Ascending aorta (tissue), 2 donors: ENCODE results near the gene CCDC190. TPM values are rescaled to one million over a fixed set of nuclear protein-coding genes. Genes with fewer than 3 reads are reported as not detected.

Experiments
- DNase-seq, 2 donors: peaks; one replicate each; pipeline ENCODE4 v3.0.0-alpha.2; 2019; ENCODE audit warnings: low spot score in 2 of 2
- H3K27ac ChIP-seq, 2 donors: fragments of 200-600 bp; sonication (generic); one replicate each; pipeline ENCODE4 v1.5.1; 2016 to 2017; ENCODE audit warnings: mild to moderate bottlenecking in 1 of 2
- H3K27me3 ChIP-seq: fragments of 200-600 bp; sonication (generic); one replicate; pipeline ENCODE4 v1.5.1; 2017
- H3K36me3 ChIP-seq, 2 donors: fragments of 200-600 bp; sonication (generic); one replicate each; pipeline ENCODE4 v1.5.1; 2016
- H3K4me1 ChIP-seq, 2 donors: fragments of 200-600 bp; sonication (generic); one replicate each; pipeline ENCODE4 v1.5.1; 2016 to 2017; ENCODE audit warnings: mild to moderate bottlenecking in 1 of 2
- H3K4me3 ChIP-seq, 2 donors: fragments of 200-600 bp; sonication (generic); one replicate each; pipeline ENCODE4 v1.5.1; 2016 to 2017; ENCODE audit warnings: mild to moderate bottlenecking in 1 of 2
- H3K9me3 ChIP-seq, 2 donors: fragments of 200-600 bp; sonication (generic); one replicate each; pipeline ENCODE4 v1.5.1; 2016
- intact Hi-C: fragments of 100-400 bp; cut with DNase I; formaldehyde crosslinking; loops from one replicate; pipeline ENCODE4 v1.15.1; 2023
- total RNA-seq: library from RNA; depleted of rRNA; stranded (reverse); fragments of >200 nt; gene quantifications from one replicate; pipeline ENCODE4 v1.1.0, GENCODE V29; 2016
- TF ChIP-seq, protein P1 (sequence below), 3 experiments: fragments of 200-600 bp in 2 of 3; fragments of 450-650 bp in 1 of 3; sonication (generic) in 2 of 3; IDR thresholded peaks; one replicate each; pipeline ENCODE4 v1.5.1; 2016 to 2019; ENCODE audit warnings: antibody characterized with exemption in 3 of 3, mild to moderate bottlenecking in 1 of 3, moderate library complexity in 1 of 3

CCDC190 gene
- total RNA-seq, 1 donor from 2014 or later, result 1.9 TPM

- intact Hi-C loops, result no loop called here
- no peaks in the 10 kb centered on the region for H3K27me3 ChIP-seq
- TF ChIP-seq, protein P1, sequence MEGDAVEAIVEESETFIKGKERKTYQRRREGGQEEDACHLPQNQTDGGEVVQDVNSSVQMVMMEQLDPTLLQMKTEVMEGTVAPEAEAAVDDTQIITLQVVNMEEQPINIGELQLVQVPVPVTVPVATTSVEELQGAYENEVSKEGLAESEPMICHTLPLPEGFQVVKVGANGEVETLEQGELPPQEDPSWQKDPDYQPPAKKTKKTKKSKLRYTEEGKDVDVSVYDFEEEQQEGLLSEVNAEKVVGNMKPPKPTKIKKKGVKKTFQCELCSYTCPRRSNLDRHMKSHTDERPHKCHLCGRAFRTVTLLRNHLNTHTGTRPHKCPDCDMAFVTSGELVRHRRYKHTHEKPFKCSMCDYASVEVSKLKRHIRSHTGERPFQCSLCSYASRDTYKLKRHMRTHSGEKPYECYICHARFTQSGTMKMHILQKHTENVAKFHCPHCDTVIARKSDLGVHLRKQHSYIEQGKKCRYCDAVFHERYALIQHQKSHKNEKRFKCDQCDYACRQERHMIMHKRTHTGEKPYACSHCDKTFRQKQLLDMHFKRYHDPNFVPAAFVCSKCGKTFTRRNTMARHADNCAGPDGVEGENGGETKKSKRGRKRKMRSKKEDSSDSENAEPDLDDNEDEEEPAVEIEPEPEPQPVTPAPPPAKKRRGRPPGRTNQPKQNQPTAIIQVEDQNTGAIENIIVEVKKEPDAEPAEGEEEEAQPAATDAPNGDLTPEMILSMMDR (IDR thresholded peaks at IDR 0.05), result no peak
- H3K9me3 ChIP-seq, result no peaks in the 10 kb centered on the region
- DNase-seq, result no peak
- H3K36me3 ChIP-seq, result no peaks in the 10 kb centered on the region
- no peak overlapping the region for H3K4me3 ChIP-seq
- no peaks in the 10 kb centered on the region for H3K4me1 ChIP-seq
- H3K27ac ChIP-seq, result no peak overlapping the region
Measured at GRCh38 chr1:162846256-162847212, 14.4 kb downstream of the CCDC190 start.

DNA sequence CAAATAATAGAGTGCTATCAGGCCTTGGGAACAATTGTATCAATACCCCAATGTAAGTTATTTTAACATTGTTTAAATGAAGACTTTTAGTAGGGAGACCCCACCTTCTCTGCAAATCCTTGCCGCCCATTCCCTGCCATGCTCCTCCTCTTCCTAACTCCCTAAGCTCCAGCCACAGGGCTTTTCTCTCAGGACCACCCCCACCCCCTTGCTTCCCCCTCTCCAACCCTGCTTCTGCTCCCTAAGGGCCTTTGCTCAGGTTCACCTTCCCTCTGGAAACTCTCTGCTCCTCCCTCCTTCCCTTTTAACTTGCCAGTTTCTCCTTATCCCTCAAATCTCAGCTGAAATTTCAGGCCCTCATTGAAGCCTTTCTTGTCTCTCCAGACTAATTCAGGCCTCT, 16.8 kb downstream of the CCDC190 start:
- no peaks in the 10 kb centered on the region for H3K9me3 ChIP-seq
- intact Hi-C loops, result no loop called here
- DNase-seq, result no peak

DNA sequence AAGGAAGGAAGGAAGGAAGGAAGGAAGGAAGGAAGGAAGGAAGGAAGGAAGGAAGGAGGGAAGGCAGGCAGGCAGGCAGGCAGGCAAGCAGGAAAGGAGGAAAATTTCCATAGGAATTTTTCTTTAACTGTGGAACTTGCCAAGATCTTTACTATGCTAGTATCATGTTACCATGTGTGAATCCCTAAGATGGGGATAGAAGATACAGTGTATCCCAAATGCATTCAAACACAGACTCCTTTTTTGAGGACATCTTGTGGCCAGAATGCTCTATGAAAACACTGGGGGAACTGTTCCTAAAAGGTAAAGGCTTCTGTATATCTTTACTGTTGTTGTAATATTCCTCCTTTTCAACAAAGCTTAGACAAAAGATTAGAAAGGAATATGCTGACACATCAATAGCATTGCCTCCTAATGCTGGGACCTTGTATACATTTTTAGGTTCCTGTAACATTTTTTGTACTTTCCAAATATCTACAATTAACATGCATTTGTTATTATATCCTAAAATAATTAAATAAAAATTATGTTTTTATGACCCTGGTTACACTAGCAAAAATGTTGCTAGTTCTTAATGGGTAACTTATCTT, 20.6 kb downstream of the CCDC190 start:
- no peaks in the 10 kb centered on the region for H3K27me3 ChIP-seq
- no peak for DNase-seq
- H3K9me3 ChIP-seq, result peaks cover 0 to 4% of the 10 kb centered on the region in 2 donors
- no peak overlapping the region for H3K4me3 ChIP-seq
- intact Hi-C loops, result no loop called here
- no peaks in the 10 kb centered on the region for H3K4me1 ChIP-seq
- H3K36me3 ChIP-seq, result no peaks in the 10 kb centered on the region
- H3K27ac ChIP-seq, result no peak overlapping the region
- TF ChIP-seq, protein P1 (IDR thresholded peaks at IDR 0.05), result no peak

More for the DNA sequence above, 16.8 kb downstream of the CCDC190 start:
- H3K4me1 ChIP-seq, result no peaks in the 10 kb centered on the region
- no peaks in the 10 kb centered on the region for H3K27me3 ChIP-seq
- no peak overlapping the region for H3K27ac ChIP-seq
- H3K4me3 ChIP-seq, result no peak overlapping the region
- TF ChIP-seq, protein P1 (IDR thresholded peaks at IDR 0.05), result no peak
- H3K36me3 ChIP-seq, result no peaks in the 10 kb centered on the region

DNA sequence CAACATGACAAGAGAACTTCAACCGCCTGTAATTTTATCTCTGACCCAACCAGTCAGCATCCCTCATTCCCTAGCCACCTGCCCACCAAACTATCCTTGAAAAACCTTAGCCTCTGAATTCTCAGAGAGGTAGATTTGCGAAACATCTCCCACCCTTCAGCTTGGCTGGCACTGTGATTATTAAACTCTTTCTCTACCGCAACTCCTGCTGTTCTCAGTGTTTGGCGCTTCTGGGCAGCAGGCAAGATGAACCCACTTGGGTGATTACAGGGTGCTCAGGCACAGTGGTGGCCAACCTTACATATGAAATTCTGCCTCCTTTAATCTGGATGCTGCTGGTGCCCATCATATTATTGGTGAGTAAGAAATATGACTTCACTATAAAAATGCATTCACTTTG, 22.1 kb downstream of the CCDC190 start:
- no peak for DNase-seq
- TF ChIP-seq, protein P1 (IDR thresholded peaks at IDR 0.05), result no peak
- Histone ChIP-seq H3K27ac (no peak overlapping the region), H3K4me1 (no peaks in the 10 kb centered on the region), H3K9me3 (peaks cover 0 to 4% of the 10 kb centered on the region in 2 donors), H3K36me3 (no peaks in the 10 kb centered on the region), H3K27me3 (no peaks in the 10 kb centered on the region), H3K4me3 (no peak overlapping the region)
- intact Hi-C loops, result no loop called here

DNA sequence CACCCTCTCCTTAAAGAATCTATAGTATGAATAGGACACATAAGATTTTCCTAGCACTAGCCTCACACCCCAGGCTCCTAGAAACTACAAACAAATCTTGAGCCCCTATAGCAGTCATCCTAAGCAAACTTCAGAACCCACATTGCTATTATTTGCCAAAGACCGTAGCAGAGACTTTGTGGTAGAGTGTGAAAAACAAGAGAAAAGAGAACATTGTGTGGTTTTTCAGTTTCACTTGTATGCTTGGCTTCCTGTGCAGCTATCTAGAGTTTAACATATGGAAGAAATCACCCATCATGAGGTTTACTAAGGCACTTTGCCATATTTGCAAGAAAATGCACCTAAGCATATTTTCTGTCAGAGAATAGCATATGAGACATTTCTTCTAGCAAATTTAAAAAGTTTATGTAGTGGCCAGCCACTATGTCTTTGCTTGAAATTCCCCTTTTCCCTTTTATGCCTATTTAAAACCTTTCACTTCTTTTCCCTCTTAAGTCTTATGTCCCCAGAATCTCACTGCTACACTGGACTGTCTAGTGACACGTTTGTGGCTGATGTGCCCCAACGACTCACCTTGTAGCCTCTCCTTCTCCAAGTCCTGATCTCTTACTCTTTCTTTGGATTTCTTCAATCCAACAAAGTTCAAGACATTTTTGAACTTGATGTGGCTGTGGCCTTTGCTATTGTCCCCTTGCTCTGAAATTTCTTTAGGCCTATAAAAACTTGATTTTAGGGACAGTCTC, 25.6 kb downstream of the CCDC190 start:
- no peaks in the 10 kb centered on the region for H3K36me3 ChIP-seq
- peaks cover 0 to 4% of the 10 kb centered on the region in 2 donors for H3K9me3 ChIP-seq
- H3K27me3 ChIP-seq, result no peaks in the 10 kb centered on the region
- H3K4me1 ChIP-seq, result no peaks in the 10 kb centered on the region
- DNase-seq, result no peak
- H3K27ac ChIP-seq, result no peak overlapping the region
- intact Hi-C loops, result no loop called here
- TF ChIP-seq, protein P1 (IDR thresholded peaks at IDR 0.05), result no peak
- H3K4me3 ChIP-seq, result no peak overlapping the region
